K562 (cell line): ENCODE results near the gene HAPSTR1.
A peak's percentile ranks its signal among the peaks of the same experiment; 100 is the strongest.

Experiments
- CBX5 ChIP-seq: IDR thresholded peaks from 2 replicates; pipeline ENCODE4 v1.6.1; 2014; ENCODE audit warnings: low read depth, borderline replicate concordance
- CTCF ChIP-seq, 3 experiments: IDR thresholded peaks in 2 of 3; conservative IDR thresholded peaks in 1 of 3; 2 replicates each; pipeline ENCODE4 v1.5.1; 2011 to 2012; ENCODE audit warnings: low read length in 3 of 3, mild to moderate bottlenecking in 3 of 3, control low read depth in 2 of 3, improper control_type of control experiment in 1 of 3, inconsistent platforms in 1 of 3, low read depth in 1 of 3, mixed read lengths in 1 of 3, moderate library complexity in 1 of 3; ENCODE audit not compliant: insufficient read depth in 2 of 3
- RAD21 ChIP-seq, 2 experiments: fragments of 250-450 bp in 1 of 2; fragments of 450-650 bp in 1 of 2; sonication (Bioruptor Pico) in 1 of 2; formaldehyde crosslinking in 1 of 2; IDR thresholded peaks in 1 of 2; conservative IDR thresholded peaks in 1 of 2; 2 replicates each; pipeline versions ENCODE4 v1.4.0 to v1.8.0; 2020 to 2022; ENCODE audit warnings: mild to moderate bottlenecking in 2 of 2, moderate library complexity in 1 of 2
- ZBTB1 ChIP-seq: sonication (generic); formaldehyde crosslinking; IDR thresholded peaks from 2 replicates; pipeline ENCODE4 v1.8.1; 2023; ENCODE audit warnings: missing genetic modification reagents, low read depth, mild to moderate bottlenecking, borderline replicate concordance

- TF ChIP-seq CBX5 (no peak), ZBTB1 (no peak), RAD21 (CRISPR knock-in tag; conservative IDR thresholded peaks at IDR 0.05 in 1 of 2, IDR thresholded peaks at IDR 0.05 in 1 of 2) (peak in 1 of 2 experiments; percentile 8; a peak in 1 of 4 replicates), CTCF (IDR thresholded peaks at IDR 0.05 in 2 of 3, conservative IDR thresholded peaks at IDR 0.05 in 1 of 3; ENCODE audit: insufficient read depth in 2 of 3, low read depth in 1 of 3, low read length in 3 of 3) (no peak)
Measured at GRCh38 chr16:9072806-9073341, 18.6 kb upstream of the HAPSTR1 start.
